ENCODE data around the gene MCRIP2. TPM values are rescaled to one million over a fixed set of nuclear protein-coding genes. Genes with fewer than 3 reads are reported as not detected.

The MCRIP2 gene
- total and polyA plus RNA-seq, 9 of the 15 experiments (the other 6 are each of a cell fraction or from before 2014, with no cell fraction given), result 0.80 to 120 (median 35.2) TPM

DNA sequence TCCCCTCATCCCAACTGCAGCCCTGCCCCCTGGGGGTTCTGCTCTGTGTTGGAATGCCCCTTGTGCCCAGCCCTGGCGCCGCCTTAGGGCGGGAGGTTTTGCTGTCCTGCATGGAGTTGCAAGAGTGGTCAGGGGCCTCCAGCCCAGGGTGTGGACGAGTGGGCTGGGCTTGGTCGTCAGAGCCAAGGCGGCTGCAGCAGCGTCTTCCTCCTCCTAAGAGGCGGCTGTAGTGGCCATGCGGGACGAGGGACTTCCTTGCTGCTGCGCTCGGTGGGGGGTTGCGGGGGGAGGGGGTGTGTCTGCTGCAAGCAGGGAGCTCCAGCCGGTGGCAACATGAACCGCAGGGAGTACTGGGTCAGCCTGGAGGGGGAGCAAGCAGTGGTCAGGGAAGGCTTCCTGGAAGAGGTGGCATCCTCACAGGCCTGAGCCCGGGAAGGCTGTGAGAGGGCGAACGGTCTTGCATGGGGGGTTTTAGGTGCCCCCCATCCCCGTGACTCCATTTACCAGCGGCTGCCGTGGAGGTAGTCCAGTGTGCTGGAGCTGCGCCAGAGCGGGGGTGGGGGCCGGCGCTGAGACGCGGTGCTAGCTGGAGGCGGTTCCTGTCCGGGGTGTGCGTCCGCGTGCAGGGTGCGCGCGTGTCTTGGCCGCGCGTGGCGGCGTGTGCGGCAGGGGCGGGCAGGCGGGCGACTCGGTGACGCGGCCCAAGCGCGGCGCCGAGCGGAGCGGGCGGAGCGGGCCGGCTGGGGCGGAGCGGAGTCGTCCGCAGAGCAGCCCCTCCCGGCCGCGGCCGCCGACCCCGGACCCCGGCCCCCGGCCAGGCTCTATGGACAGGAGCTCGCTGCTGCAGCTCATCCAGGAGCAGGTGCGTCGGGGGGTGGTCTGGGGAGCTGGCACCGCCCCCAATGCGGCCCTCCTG, 33.6 kb downstream of the MCRIP2 start, which contains the start of gene RHBDL1 (continued):
- TF ChIP-seq SIRT6 (IDR thresholded peaks at IDR 0.05; ENCODE audit: low read depth, low read length), result no peak
- no peak for TF ChIP-seq DIDO1 (tag; IDR thresholded peaks at IDR 0.05; ENCODE audit: low read depth)
- TF ChIP-seq KDM1A (IDR thresholded peaks at IDR 0.05), result peak in 1 of 2 experiments; percentile 92; a peak in 2 of 4 replicates
- TF ChIP-seq TFAM (CRISPR knock-in tag; conservative IDR thresholded peaks at IDR 0.05), result no peak
- no peak for TF ChIP-seq POU5F1 (IDR thresholded peaks at IDR 0.05; ENCODE audit: borderline replicate concordance, low read depth, low read length, partially characterized antibody)
- no peak for TF ChIP-seq ZNF75A (CRISPR knock-in tag; IDR thresholded peaks at IDR 0.05)
- no peak for TF ChIP-seq JUNB (CRISPR knock-in tag; conservative IDR thresholded peaks at IDR 0.05)
- TF ChIP-seq PRPF4 (IDR thresholded peaks at IDR 0.05; ENCODE audit: insufficient read depth, low read depth, low read length, poor library complexity, severe bottlenecking), result no peak
- no peak for TF ChIP-seq MBD2 (IDR thresholded peaks at IDR 0.05; ENCODE audit: borderline replicate concordance, low read depth)
- no peak for TF ChIP-seq CBFA2T2 (conservative IDR thresholded peaks at IDR 0.05)
- no peak for TF ChIP-seq ETV5 (CRISPR knock-in tag; IDR thresholded peaks at IDR 0.05; ENCODE audit: low read depth)
- TF ChIP-seq EHMT2 (IDR thresholded peaks at IDR 0.05), result no peak
- no peak for TF ChIP-seq CBX8 (IDR thresholded peaks at IDR 0.05; ENCODE audit: borderline replicate concordance, extremely low read depth, low read depth, low read length, poor library complexity, severe bottlenecking)
- TF ChIP-seq NRF1 (conservative IDR thresholded peaks at IDR 0.05 in 1 of 2, IDR thresholded peaks at IDR 0.05 in 1 of 2), result peak; percentile 45 to 53
- no peak for TF ChIP-seq HDAC3 (IDR thresholded peaks at IDR 0.05; ENCODE audit: borderline replicate concordance, partially characterized antibody)
- no peak for TF ChIP-seq ZNF766 (CRISPR knock-in tag; conservative IDR thresholded peaks at IDR 0.05)
- TF ChIP-seq, protein P1, sequence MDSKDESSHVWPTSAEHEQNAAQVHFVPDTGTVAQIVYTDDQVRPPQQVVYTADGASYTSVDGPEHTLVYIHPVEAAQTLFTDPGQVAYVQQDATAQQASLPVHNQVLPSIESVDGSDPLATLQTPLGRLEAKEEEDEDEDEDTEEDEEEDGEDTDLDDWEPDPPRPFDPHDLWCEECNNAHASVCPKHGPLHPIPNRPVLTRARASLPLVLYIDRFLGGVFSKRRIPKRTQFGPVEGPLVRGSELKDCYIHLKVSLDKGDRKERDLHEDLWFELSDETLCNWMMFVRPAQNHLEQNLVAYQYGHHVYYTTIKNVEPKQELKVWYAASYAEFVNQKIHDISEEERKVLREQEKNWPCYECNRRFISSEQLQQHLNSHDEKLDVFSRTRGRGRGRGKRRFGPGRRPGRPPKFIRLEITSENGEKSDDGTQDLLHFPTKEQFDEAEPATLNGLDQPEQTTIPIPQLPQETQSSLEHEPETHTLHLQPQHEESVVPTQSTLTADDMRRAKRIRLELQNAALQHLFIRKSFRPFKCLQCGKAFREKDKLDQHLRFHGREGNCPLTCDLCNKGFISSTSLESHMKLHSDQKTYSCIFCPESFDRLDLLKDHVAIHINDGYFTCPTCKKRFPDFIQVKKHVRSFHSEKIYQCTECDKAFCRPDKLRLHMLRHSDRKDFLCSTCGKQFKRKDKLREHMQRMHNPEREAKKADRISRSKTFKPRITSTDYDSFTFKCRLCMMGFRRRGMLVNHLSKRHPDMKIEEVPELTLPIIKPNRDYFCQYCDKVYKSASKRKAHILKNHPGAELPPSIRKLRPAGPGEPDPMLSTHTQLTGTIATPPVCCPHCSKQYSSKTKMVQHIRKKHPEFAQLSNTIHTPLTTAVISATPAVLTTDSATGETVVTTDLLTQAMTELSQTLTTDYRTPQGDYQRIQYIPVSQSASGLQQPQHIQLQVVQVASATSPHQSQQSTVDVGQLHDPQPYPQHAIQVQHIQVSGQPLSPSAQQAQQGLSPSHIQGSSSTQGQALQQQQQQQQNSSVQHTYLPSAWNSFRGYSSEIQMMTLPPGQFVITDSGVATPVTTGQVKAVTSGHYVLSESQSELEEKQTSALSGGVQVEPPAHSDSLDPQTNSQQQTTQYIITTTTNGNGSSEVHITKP (IDR thresholded peaks at IDR 0.05; ENCODE audit: partially characterized antibody), result no peak
- no peak for TF ChIP-seq STAT5B (CRISPR knock-in tag; IDR thresholded peaks at IDR 0.05)
- TF ChIP-seq STAG1 (CRISPR knock-in tag; IDR thresholded peaks at IDR 0.05; ENCODE audit: borderline replicate concordance), result no peak
